Measurements from ENCODE around the gene SMG9.

- TF ChIP-seq POLR2A (IDR thresholded peaks at IDR 0.05): no peak
- no peak for TF ChIP-seq CTCF (IDR thresholded peaks at IDR 0.05)
These were observed 29.6 kb upstream of the SMG9 start for GRCh38 chr19:43784241-43784980.

Data from right lobe of liver (tissue), 4 donors.